Renal pelvis (tissue), 4 donors: ENCODE data around the gene GLYR1. TPM values are rescaled to one million over a fixed set of nuclear protein-coding genes. Genes with fewer than 3 reads are reported as not detected.

ENCODE experiments used
- DNase-seq: peaks from one replicate; pipeline ENCODE4 v3.0.0-alpha.2; 2013
- polyA plus RNA-seq, 3 donors: library from polyadenylated mRNA; unstranded; fragments of 120-200 nt; gene quantifications; one replicate each; pipeline ENCODE4 v1.2.1, GENCODE V29; 2013; ENCODE audit not compliant: insufficient read length in 3 of 3

Gene GLYR1
- polyA plus RNA-seq, 3 donors = 89.9 to 161 (median 123) TPM

DNA sequence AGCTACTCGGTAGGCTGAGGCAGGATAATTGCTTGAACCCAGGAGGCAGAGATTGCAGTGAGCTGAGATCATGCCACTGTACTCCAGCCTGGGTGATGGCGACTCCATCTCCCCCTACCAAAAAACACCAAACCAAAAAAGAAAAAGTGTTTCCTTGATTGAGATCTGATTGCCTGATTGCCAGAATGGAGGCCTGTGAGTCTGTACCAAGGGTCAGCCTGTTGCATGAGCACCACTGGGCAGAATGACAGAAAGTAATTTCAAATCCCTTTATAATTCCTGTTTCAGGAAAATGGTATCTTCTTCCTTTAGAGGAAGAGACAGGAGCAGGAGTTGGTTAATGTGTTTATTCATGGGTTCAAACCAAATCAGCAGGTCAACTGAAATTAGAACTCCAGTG, 8.7 kb upstream of the GLYR1 start:
- DNase-seq = no peak

DNA sequence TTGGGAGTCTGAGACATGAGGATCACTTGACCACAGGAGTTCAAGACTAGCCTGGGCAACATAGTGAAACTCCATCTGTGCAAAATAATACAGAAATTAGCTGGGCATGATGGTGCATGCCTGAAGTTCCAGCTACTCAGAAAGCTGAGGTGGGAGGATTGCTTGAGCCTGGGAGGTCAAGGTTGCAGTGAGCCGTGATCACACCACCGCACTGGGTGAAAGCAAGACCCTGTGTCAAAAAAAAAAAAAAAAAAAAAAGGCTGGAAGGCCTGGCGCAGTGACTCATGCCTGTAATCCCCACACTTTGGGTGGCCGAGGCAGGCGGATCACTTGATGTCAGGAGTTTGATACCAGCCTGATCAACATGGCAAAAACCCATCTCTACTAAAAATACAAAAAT, 8.3 kb upstream of the GLYR1 start:
- DNase-seq = no peak

GRCh38 chr16:4852221-4852872, 5.3 kb upstream of the GLYR1 start:
- no peak for DNase-seq

- DNase-seq = no peak
Observed at GRCh38 chr16:4850211-4850610, 3.1 kb upstream of the GLYR1 start.

DNA sequence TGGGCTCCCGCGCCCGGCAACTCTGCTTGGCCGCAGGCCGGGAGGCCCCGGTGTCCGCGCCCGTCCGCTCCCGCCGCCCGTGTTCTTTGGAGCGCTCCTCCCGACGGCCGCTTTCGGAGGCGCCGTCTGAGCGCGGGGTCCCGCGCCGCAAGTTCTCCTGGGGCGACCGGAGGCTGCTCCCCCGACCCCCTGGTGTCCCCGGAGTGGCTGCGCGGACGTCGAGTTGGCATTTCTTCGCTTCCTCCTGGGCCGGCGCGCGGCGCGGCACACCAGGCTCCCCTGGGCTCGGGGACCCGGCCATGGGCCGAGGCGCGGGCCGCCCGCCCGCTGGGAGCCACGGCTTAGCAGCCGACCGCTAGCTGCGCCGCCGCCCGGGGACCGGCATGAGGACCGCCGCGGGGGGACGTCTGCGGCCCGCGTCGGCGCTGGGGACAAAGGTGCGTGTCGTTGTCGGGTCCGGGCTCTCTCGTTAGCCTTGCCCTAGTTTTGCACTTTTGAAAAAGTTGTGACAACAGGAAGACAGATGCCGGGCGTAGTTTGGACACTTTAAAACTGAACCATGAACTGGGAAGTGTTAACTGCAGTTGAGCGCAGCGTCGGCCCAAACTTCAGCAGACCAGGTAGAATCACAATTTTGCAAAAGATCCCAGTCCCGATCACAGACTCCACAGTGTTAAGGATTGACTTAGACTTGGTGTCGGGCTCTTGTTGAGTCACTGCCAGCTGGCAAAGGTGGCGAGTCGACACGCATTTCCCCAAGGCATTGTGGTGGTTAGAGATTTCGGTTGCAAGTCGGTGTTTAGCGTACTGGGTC, 893 bp upstream of the GLYR1 start:
- DNase-seq = peak; percentile 29

- peak; percentile 50 for DNase-seq
Observed at GRCh38 chr16:4846503-4846900, 586 bp downstream of the GLYR1 start.

DNA sequence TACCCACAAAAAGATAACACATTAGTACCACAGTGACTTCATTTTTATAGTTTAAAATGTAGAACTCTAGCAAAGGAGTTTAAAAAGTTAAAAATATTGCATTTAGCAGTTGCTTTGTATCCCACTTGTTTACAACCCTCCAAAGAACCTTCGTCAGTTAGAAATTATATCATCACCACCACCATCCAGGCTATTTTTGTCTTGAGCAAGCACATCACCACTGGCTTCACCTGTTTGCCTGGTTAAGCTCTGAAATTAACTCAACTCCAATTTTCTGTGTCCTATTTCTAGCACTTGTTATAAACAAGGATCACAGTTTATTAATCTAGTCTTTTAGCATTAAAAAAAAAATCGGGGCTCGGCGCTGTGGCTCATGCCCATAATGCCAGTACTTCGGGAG, 6.1 kb downstream of the GLYR1 start:
- no peak for DNase-seq

DNA sequence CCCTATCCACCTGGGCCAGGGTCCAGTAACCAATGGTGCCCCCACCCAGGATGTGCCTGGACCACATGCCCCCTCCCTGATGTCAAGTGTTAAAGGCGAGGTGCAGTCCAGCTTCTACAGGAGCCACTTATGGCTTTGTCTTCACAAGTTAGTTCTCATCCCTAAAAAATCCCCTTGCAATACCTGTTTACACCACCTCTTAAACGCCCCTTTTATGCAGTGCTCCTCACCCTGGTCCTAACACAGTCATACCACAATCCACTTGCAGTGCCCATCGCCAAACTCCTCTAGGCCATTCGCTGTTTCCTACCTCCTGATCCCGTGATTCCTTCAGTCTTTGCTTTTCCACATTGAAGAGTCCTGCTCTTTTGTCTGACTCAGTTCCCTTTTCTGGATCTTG, 7.1 kb downstream of the GLYR1 start:
- DNase-seq = no peak

DNA sequence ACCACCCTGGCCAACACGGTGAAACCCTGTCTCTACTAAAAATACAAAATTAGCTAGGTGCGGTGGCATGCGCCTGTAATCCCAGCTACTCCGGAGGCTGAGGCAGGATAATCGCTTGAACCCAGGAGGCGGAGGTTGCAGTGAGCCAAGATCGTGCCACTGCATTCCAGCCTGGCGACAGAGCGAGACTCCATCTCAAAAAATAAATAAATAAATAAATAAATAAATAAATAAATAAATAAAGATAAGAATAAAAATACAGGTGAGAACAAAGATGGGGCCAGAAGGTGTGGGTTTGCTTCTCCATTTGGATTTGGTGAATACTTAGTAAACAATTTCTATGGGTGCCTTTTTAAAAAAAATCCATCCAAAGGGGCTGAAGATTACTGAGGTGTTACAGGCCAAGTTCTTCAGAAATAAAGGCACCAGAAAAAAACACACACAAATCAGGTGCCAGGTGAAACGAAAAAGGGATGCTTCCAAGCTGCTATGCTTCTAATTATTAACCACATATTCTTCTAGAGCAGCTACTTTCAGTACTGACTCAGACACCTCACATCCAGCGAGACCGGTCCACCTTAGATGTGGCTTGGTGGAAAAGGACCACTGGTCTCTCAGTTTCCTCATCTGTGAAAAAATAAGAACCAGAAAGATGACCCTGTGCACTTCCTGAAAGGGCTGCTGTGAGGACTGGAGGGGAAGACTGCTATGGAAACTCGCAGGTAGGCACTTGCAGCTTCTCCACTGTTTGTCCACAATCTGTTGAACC, 9.2 kb downstream of the GLYR1 start:
- no peak for DNase-seq

GRCh38 chr16:4836727-4837126, 10.4 kb downstream of the GLYR1 start:
- no peak for DNase-seq

- DNase-seq = no peak
Observed at GRCh38 chr16:4833584-4833983, 13.5 kb downstream of the GLYR1 start.

DNA sequence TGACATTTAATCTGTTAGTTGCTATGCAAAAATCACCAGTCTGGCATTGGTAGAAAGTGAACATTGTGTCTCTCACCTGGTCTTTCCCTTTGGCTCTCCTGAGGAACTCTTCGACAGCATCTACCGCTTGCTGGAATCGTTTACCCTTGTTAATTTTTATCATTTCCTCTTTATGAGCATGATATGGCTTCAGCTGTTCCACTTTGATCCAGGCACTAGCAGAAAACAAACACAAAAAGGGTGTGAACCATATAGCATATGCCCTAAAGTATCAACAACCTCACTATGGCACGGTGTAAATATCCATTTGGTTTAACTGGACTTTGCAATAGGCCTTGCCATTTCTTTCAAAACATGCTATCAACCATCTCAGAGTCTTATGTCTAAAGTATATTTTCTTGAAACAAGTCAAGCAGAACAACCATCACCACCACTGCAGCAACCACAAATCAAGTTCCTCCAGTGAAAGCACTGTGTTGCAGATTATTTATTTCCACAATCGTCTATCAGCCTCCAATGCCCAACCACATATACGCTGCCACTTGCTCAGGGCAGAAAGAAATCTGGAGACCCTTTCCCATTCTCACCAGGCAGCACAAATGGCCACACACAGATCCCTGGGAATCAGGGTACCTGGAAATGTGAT, 14.3 kb downstream of the GLYR1 start:
- DNase-seq = no peak

DNA sequence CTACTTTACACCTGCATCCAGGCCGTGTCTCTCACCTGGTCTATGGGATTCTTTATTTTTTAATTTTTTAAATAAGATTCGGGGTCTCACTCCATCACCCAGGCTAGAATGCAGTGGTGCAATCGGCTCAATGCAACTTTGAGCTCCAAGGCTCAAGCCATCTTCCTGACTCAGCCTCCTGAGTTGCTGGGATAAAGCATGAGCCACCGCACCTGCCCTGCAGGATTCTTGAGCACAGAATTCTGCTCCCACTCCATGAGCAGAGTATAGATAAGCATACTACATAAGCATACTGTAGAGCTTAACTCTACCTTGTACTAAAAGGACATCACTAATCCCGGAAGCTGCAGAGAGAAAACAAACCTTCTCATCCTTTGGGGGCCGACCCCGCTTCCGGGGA, 15.5 kb downstream of the GLYR1 start:
- DNase-seq = no peak

- DNase-seq = no peak
Observed at GRCh38 chr16:4830408-4830807, 16.7 kb downstream of the GLYR1 start.

GRCh38 chr16:4828567-4829321, 18.3 kb downstream of the GLYR1 start:
- DNase-seq = no peak

DNA sequence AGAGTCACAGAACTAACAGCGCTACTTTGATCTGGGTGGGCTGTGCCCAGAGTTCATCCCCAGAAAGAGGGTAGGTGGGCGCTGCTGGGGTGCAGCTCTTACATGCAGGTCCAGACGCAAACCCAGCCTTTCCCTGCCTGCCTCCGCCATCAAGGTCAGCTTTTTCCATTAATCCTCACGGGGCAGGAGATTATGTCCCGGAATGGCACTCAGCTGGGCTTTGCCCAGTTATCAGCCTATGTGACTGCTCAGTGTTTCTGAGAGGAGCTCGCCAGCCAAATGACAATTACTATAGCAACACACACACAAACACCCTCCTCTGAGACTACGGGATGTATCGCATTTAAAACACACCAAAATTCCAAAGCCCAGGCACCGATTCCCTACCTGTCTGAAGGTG, 20.1 kb downstream of the GLYR1 start:
- DNase-seq = no peak

DNA sequence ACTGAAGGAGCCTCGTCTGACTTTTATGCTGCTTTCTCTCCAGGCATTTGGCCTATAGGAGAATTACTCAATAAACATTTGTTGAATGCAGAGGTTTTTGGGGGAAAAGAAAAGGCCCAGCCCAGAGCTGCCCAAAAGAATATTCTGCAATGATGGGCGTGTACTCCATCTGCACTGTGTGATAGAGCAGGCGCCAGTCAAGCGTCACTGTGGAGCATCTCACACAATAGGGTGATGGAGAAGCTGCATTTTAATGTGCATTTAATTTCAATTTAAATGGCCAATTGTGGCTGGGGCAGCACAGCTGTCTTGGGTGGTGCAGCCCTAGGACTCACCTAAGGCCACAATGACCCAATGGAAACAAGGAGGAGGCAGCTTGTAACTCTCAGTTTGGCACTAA, 20.6 kb downstream of the GLYR1 start:
- no peak for DNase-seq

DNA sequence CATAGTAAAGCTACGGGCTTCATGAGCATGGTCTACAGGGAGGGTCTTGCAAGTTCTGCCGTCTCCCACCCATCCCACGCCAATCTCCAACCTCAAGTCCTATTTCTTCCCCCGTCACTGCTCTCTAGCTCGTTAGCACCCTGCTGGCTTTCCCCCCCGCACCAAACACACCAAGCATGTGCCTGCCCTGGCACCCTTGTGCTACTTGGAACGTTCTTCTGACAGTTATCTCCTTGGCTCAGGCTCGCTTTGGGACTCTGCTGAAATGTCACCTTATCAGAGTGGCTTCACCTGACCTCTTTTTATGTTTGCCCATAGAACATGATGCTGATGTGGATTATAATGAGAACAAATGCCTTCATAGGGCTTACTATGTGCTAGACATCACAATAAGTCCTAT, 21.9 kb downstream of the GLYR1 start:
- DNase-seq = no peak

GRCh38 chr16:4820652-4821051, 26.4 kb downstream of the GLYR1 start:
- DNase-seq = no peak

GRCh38 chr16:4814542-4815173, 32.4 kb downstream of the GLYR1 start:
- no peak for DNase-seq

GRCh38 chr16:4814046-4814445, 33.0 kb downstream of the GLYR1 start:
- no peak for DNase-seq
